Upper lobe of left lung (tissue), 4 donors: Measurements from ENCODE around the gene AGMO.

Experiments used
- EP300 ChIP-seq, 4 donors: sonication (generic); formaldehyde crosslinking; IDR thresholded peaks; one replicate each; pipeline ENCODE4 v1.5.1; 2017; ENCODE audit warnings: antibody characterized with exemption in 4 of 4, control low read depth in 2 of 4
- POLR2AphosphoS5 ChIP-seq, 2 donors: sonication (generic); formaldehyde crosslinking; IDR thresholded peaks; one replicate each; pipeline ENCODE4 v1.5.1; 2017; ENCODE audit warnings: antibody characterized with exemption in 2 of 2

- no peak for TF ChIP-seq POLR2AphosphoS5 (IDR thresholded peaks at IDR 0.05)
- no peak for TF ChIP-seq EP300 (IDR thresholded peaks at IDR 0.05)
Observed at GRCh38 chr7:15481132-15481531, 80.7 kb downstream of the AGMO start.
